Astrocyte of the hippocampus (primary cell): ENCODE measurements around the gene ARPC1B.
"Not testable (repeated sequence)": the region's sequence is repeated elsewhere in the genome, so short reads cannot be mapped to it uniquely, and the experiment has no call there.

Experiments
- DNase-seq: peaks from one replicate; pipeline ENCODE4 v3.0.0; 2011; ENCODE audit warnings: low read depth, low spot score

Gene ARPC1B

DNA sequence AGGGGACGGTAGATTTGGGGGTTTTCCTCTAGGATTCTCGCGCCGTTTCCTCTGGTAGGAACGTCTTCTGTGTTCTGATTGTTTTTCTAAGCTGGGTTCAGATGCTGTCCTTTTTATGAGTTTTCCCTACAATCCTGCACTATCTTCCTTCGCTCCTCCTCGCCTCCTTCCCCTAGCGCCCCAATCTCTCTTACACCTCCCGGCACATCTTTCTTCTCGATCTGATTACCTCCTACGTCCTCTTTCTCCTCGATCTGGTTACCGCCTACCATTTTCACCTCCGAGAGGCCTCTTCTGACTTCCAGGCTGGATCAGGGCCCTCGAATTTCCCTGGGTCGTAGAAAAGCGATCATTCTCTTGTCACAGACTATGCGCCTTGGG, 34.7 kb downstream of the ARPC1B start:
- DNase-seq, result no peak

DNA sequence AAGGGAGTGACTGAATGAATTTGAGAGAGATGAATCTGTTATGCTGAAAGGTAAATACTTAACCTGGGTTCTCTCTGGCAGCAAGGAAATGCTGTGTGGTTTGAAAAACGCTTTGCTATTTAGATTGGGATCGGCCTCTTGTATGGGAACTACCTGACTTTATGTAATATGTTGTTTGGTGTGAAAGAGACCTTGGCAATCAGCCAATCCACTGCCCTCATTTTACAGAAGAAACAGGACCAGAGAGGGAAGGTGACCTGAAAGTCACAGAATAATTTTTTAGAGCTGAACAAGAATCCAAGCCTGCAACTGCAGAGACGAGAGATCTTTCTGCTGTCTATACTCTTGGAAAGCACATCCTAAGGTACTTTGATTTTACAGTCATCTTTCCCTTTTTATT, 35.3 kb downstream of the ARPC1B start:
- no peak for DNase-seq

DNA sequence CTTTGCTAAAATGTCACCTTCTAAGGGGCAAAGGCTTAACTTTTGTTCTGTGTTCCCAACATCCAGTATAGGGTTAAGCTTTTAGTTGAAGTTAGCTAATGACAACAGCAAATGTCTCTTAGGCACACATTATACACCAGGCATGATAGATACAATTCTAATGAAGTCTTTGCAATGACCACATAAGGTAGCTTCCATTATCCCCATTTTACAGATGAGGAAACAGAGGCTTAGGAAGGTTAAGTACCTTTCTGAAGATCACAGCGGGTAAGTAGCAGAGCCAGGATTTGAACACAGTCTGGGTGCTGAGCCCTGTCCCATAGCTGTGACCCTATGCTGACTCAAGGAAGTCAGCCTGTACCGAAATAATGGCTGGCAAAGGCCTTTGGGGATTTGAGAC, 36.1 kb downstream of the ARPC1B start:
- DNase-seq, result no peak

DNA sequence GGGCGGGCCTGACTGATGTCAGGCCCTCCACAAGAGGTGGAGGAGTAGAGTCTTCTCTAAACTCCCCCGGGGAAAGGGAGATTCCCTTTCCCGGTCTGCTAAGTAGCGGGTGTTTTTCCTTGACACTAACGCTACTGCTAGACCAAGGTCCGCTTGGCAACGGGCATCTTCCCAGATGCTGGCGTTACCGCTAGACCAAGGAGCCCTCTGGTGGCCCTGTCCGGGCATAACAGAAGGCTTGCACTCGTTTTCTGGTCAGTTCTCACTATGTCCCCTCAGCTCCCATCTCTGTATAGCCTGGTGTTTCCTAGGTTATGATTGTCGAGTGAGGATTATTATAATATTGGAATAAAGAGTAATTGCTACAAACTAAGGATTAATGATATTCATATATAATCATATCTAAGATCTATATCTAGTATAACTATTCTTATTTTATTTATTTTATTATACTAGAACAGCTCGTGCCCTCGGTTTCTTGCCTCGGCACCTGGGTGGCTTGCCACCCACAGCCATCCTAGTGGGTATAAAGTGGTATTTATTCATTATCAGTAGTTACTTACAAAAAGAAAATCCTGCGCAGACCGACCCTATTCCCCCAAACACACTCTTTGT, 41.1 kb downstream of the ARPC1B start:
- peak; percentile 65 for DNase-seq

DNA sequence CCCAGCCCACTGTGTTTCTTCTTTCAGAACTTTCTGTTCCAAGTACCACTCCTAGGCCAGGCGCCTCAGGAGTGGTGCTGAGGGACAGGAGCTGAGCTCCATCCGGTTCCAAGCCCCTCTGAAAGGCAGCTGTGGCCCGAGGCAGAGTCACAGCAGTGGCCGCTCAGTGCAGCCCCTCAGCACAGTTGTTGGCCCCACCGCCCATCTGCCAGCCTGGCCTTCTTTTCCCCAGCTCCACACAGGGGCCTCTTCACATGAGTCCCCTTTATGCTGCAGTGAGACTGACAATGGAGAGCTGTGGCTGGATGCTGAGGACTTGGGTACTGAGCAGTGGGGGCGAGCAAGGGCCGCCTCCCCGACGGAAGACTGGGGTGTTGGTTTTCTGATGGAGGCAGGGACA, 43.7 kb downstream of the ARPC1B start:
- no peak for DNase-seq

DNA sequence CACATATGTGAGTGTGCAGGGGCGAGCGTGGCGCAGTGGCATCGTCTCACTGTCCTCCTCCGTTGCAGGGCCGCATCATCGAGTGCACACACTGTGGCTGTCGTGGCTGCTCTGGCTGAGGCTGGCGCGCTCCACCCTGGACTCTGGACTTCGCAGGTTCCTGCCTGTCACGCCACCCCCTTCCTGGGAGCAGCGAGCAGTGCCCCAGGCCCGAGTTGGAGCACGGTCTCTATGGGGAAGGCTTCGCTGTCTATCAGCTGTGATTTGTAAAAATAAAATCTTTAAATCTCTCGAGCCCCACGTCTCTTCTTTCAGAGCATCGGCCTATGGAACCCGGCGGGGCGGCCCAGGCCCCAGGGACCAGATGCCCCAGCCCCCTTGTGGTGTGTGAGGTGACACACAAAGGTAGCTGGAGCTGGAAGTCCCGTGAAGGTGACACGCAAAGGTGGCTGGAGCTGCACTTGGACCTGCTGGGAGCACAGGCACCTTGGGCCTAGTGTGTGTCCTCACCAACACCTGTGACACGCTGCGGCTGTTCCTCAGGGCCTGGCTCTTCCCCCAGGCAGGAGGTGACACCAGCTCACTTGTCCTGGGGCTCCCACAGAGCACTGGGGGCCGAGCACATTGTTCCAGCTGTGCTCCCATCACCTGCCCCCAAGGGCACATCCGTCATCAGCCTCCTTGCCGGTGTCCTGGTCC, 44.9 kb downstream of the ARPC1B start:
- DNase-seq, result no peak

DNA sequence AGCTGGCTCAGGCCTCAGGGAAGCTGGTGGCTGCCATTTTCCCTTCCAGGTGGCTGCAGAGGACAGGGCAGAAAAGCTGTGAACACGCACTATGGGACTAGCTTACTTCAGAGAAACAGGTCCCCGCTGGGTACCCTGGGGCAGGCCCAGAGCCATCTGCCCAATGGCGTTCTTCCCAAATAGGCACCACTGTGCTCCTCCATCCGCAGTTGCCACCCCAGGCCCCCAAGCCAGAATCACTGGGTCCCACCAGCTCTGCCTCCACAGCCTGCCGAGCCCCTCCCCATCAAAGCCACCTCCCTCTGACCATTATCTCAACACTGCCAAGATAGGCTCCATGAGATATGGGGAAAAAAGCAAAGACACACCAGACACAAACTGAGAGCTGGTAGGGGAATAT, 45.7 kb downstream of the ARPC1B start:
- no peak for DNase-seq

DNA sequence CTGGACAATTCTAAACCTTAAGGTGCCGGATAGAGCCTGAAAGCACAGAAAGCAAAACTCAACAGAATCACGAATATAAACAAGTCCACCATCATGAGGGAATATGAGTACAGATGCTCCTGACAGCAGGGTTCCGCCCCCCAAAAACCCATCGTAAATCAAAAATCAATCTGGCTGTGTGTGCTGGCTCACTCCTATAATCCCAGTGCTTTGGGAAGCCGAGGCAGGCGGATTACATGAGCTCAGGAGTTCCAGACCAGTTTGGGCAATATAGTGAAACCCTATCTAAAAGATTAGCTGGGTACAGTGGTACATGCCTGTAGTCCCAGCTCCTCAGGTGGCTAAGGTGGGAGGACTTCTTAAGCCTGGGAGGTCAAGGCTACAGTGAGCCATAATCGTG, 46.5 kb downstream of the ARPC1B start:
- DNase-seq, result no peak

DNA sequence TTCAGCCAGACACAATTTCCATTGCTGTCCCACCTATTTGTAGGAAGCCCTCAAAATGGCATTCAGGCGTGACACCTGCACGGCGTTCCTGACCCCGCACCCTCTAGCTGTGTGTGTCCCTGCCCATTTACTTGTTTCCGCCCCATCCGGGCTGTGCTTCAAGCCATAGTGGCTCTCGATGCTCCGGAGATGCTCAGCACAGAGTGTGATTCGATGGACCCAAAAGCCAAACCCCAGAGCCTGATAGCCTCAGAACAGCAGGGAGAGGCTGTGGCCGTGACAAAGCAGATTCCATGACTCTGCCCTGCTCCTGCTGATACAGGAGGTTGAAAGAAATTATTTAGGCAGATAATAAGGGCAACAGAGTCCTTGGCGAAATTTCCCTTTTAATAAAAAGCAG, 47.7 kb downstream of the ARPC1B start:
- DNase-seq, result no peak

DNA sequence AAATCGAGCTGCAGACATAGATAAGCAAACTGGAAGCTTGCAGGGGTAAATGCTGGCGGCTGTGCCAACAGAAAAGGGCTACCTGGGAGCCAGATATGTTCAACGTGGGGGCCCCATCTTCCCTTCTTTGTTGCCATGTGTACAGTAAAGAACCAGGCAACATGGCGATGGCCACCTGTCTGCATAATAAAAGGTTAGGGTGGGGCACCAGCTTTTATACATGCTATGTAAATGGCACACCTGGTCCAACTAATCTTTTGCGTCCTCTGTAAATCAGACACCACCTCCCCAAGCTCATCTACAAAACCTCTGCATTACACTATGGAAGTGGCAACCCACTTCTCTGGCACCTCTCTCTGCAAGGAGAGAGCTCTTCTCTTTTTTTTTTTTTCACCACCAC, 48.1 kb downstream of the ARPC1B start:
- no peak for DNase-seq

DNA sequence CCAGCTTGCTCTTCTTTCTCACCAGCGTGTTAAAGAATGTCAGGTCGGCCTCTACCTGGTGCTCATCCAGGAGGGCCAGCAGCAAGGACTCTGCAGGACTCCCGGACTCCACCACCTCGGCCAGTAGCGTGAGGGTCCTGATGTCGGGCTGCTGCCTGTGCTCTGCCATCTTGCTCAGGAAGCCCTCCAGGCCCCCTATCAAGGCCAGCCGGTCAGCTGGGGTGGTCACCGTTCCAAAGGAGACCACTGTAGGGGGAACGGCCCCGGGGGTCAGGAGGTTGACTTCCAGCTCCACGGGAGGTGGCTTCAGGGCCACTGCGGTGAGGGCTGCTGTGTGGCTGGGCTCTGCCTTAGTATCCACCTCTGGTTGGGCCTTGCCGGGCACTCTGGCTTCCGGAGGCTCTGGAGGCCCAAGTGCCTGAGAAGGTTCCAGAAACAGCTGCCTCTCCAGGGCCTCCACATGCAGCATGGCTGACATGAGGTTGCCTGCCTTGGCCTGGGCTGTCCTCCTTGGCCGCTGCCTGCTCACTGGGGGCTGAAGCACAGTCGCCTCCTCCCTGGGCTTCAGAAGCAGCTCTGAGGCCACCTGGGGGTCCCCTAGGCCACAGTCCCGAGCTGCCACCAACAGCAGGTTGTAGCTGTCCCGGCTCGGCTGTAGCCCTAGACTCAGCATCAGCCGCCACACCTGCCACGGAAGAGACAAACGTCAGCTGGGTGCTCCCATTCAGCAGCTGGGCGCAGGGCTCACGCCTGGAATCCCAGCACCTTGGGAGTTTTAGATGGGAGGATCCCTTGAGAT, 50.6 kb downstream of the ARPC1B start:
- DNase-seq, result no peak

DNA sequence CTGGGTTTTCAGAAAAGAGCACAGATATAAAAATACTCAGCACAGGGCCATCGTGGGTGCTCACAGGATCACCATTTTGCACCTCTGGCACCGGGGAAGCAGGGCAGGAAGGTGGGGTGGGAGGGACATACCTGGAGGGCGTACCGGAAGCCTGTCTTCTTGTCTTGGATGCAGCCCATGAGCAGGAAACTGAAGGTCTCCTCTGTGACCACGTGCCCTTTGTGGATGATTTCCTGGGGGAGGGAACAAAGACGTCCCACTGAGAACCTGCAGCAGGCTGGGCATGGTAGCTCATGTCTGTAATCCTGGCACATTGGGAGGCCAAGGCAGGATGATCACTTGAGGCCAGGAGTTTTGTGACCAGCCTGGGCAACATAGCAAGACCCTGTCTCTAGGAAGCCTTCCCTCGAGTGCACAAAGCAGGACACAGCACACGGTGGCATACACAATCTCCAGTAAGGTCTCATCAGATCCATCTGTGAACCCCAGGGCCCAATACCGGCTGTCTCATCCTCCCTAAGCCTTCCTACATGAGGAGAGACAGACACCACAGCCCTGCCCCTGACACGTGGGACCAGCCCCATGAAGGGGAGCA, 54.5 kb downstream of the ARPC1B start:
- no peak for DNase-seq

DNA sequence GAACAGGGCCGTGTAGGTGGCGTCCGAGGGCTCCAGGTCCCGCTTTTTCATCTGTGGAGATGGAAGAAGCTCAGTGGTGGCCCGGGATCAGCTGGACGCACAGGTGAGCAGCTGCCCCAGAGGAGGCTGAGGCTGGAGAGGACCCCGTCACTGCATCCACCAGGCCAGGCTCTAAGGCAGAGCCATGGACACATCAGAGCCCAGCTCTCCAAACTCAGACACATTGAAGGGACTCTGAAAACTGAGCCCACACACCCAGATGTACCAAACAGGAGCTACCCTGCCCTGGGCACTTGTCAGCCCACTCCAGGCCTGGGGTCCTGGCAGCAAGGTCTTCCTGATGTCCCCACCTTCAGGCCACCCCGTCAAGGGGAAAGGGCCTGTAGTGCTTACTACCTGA, 55.2 kb downstream of the ARPC1B start:
- DNase-seq, result no peak

DNA sequence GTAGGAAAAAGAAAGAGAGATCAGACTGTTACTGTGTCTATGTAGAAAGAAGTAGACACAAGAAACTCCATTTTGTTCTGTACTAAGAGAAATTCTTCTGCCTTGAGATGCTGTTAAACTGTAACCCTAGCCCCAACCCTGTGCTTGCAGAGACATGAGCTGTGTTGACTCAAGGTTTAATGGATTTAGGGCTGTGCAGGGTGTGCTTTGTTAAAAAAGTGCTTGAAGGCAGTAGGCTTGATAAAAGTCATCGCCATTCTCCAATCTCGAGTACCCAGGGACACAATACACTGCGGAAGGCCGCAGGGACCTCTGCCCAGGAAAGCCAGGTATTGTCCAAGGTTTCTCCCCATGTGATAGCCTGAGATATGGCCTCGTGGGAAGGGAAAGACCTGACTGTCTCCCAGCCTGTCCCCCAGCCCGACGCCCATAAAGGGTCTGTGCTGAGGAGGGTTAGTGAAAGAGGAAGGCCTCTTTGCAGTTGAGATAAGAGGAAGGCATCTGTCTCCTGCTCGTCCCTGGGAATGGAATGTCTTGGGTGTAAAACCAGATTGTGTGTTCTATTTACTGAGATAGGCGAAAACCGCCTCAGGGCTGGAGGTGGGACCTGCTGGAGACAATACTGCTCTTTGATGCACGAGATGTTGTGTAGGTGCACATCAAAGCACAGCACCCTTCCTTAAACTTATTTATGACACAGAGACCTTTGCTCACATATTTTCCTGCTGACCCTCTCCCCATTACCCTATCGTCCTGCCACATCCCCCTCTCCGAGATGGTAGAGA, 57.4 kb downstream of the ARPC1B start:
- DNase-seq, result not testable (repeated sequence)

DNA sequence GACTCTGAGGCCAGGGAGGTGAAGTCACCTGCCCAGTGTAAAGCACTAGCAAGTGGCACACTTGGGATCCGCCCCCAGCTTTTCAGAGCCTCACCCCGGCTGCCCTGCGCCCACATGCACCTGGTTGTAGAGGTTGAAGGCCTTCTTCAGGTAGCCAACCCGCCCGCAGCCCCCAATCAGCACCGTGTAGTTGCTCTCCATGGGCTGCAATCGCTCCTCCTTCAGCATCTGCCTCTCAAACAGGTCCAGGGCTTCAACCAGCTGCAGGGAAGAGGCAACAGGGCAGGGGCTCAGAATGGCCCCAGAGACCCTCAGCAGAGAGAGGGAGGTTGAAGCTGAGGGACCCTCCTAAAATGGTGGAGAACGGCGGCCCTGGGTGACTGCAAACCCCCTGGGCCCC, 58.6 kb downstream of the ARPC1B start:
- DNase-seq, result no peak

DNA sequence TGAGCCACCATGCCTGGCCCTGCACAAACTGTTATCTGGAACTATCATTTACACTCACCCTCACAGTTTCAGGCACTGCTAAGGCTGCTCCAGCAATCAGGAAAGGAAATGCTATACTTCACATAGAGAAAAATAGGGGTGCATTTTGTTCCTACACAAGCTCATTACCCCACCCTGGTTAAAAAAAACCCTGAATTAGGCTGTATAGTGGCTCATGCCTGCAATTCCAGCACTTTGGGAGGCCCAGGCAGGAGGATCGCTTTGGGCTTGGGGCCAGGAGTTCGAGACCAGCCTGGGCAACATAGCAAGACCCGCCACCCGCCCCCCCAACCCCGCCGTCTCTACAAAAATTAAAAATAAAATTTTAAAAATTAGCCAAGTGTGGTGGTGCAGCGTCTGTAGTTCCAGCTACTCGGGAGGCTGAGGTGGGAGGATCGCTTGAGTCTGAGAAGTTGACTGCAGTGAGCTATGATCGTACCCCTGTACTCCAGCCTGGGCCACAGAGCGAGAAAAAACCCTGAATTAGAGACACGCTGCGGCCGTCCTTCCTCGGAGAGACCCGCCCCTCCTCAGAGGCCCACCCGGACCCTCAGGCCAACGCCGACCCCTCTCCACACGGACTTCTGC, 63.5 kb downstream of the ARPC1B start:
- no peak for DNase-seq

DNA sequence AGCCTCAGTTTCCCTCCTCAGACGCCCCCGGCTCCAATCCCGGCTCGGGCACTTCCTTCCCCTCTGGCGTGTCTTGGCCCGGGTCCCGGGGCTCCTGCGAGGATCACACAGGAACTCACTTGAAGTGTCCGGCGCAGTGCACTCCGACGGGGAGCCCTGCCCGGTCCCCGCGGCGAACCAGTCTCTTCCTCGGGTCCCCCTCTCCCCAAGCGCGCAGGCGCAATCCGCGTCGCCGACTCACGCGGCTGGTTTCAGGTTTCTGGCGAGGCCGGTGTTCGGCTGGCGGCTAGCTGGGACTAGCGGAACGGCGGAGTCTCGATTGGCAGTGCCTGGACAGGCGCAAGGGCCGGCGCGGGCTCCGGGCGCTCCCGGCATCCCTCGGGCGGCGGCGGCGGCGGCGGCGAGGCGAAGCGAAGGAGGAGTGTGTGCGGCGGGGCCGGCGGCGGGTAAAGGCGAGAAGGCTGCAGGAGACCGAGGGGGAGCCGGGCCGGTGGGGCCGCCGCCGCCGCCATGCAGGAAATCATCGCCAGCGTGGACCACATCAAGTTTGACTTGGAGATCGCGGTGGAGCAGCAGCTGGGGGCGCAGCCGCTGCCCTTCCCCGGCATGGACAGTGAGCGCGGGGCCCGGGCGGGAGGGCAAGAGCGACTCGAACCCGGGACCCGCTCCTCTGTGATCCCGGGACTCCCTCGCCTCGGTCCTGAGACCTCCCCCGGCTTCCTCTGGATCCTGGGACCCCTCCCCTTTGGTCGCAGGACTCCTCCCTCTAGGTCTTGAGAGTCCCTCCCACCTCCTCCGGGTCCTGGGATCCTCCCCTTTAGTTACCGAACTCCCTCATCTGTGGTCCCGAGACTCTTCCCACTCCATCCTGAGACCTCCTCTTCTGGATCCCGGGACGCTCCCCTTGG, 64.3 kb downstream of the ARPC1B start, which contains the start of the genes CPSF4 and PTCD1:
Gene CPSF4 (plus strand): TSS at position 371 of the 908 bp plus-strand sequence. CDS start 140 bp downstream, at position 511.
Gene PTCD1 (minus strand): TSS at position 226 of the 908 bp plus-strand sequence. CDS start 3,556 bp downstream, outside the sequence.
- DNase-seq, result peak; percentile 99

DNA sequence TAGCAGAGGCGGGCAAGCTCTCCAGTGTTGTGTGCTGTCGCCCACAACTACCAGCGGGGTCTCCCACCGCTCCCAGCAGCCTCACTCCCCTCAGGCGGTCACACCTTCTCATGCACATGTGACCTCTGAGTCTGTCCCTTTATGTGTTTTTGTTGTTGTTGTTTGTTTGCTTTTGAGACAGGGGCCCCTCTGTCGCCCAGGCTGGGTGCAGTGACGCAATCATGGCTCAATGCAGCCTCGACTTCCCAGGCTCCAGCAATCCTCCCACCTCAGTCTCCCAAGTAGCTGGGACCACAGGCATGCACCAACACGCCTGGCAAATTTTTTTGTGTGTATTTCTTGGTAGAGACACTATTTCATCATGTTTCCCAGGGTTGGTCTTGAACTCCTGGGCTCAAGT, 65.7 kb downstream of the ARPC1B start:
- DNase-seq, result peak; percentile 40
